H9 (cell line): ENCODE measurements around the gene GAS6. TPM values are rescaled to one million over a fixed set of nuclear protein-coding genes. Genes with fewer than 3 reads are reported as not detected.

Source experiments
- DNase-seq: peaks from one replicate; pipeline ENCODE4 v3.0.0-alpha.2; 2017
- H2AFZ ChIP-seq: one replicate; pipeline ENCODE4 v1.6.1; 2013; ENCODE audit warnings: mild to moderate bottlenecking, low read length, control low read depth, moderate library complexity
- H2AK5ac ChIP-seq: 2 replicates; pipeline ENCODE4 v1.6.1; 2013; ENCODE audit warnings: low read length, control low read depth, mixed read lengths; ENCODE audit not compliant: insufficient read length
- H2BK120ac ChIP-seq: one replicate; pipeline ENCODE4 v1.6.1; 2013; ENCODE audit warnings: low read depth, mild to moderate bottlenecking, low read length, control low read depth, inconsistent platforms; ENCODE audit not compliant: poor library complexity, severe bottlenecking
- H2BK12ac ChIP-seq: 2 replicates; pipeline ENCODE4 v1.6.1; 2013; ENCODE audit warnings: low read length, control low read depth, mixed read lengths, low read depth; ENCODE audit not compliant: insufficient read length
- H2BK15ac ChIP-seq: 2 replicates; pipeline ENCODE4 v1.6.1; 2013; ENCODE audit warnings: low read depth, low read length, control low read depth
- H2BK20ac ChIP-seq: one replicate; pipeline ENCODE4 v1.6.1; 2013; ENCODE audit warnings: low read depth, mild to moderate bottlenecking, low read length, control low read depth, inconsistent platforms; ENCODE audit not compliant: poor library complexity, severe bottlenecking
- H2BK5ac ChIP-seq: 2 replicates; pipeline ENCODE4 v1.6.1; 2013; ENCODE audit warnings: low read length, control low read depth, mixed read lengths; ENCODE audit not compliant: insufficient read length
- H3K14ac ChIP-seq: 2 replicates; pipeline ENCODE4 v1.6.1; 2013; ENCODE audit warnings: low read length, control low read depth; ENCODE audit not compliant: insufficient read depth
- H3K18ac ChIP-seq: 2 replicates; pipeline ENCODE4 v1.6.1; 2013; ENCODE audit warnings: low read depth, mild to moderate bottlenecking, mixed read lengths, low read length, control low read depth; ENCODE audit not compliant: insufficient read length
- H3K23ac ChIP-seq: 2 replicates; pipeline ENCODE4 v1.6.1; 2013; ENCODE audit warnings: low read length, control low read depth, mixed read lengths, low read depth; ENCODE audit not compliant: insufficient read length
- H3K23me2 ChIP-seq: 2 replicates; pipeline ENCODE4 v1.6.1; 2013; ENCODE audit warnings: low read depth, mild to moderate bottlenecking, mixed read lengths, low read length, control low read depth; ENCODE audit not compliant: insufficient read length, poor library complexity, severe bottlenecking
- H3K27ac ChIP-seq: 2 replicates; pipeline ENCODE4 v1.5.1; 2013; ENCODE audit warnings: low read length, control low read depth, mixed read lengths, low read depth; ENCODE audit not compliant: insufficient read length
- H3K27me3 ChIP-seq: 2 replicates; pipeline ENCODE4 v1.6.1; 2013; ENCODE audit warnings: low read length, control low read depth, inconsistent platforms; ENCODE audit not compliant: insufficient read depth
- H3K4ac ChIP-seq: 2 replicates; pipeline ENCODE4 v1.6.1; 2013; ENCODE audit warnings: low read depth, mild to moderate bottlenecking, control low read depth, inconsistent platforms, low read length, moderate library complexity
- H3K4me1 ChIP-seq: 2 replicates; pipeline ENCODE4 v1.6.1; 2013; ENCODE audit warnings: low read length, control low read depth, inconsistent platforms; ENCODE audit not compliant: insufficient read depth
- H3K4me2 ChIP-seq: 2 replicates; pipeline ENCODE4 v1.6.1; 2013; ENCODE audit warnings: low read length, control low read depth, mixed read lengths; ENCODE audit not compliant: insufficient read length, insufficient read depth
- H3K56ac ChIP-seq: 2 replicates; pipeline ENCODE4 v1.6.1; 2013; ENCODE audit warnings: low read depth, mild to moderate bottlenecking, mixed read lengths, low read length, control low read depth; ENCODE audit not compliant: insufficient read length
- H3K79me1 ChIP-seq: 2 replicates; pipeline ENCODE4 v1.6.1; 2013; ENCODE audit warnings: low read depth, mild to moderate bottlenecking, moderate library complexity, low read length, control low read depth, inconsistent platforms; ENCODE audit not compliant: insufficient read depth, poor library complexity, severe bottlenecking
- H3K79me2 ChIP-seq: 2 replicates; pipeline ENCODE4 v1.6.1; 2013; ENCODE audit warnings: low read length, control low read depth, inconsistent platforms; ENCODE audit not compliant: insufficient read depth
- H3K9ac ChIP-seq: 2 replicates; pipeline ENCODE4 v1.6.1; 2013; ENCODE audit warnings: low read length, control low read depth, mixed read lengths; ENCODE audit not compliant: insufficient read length; ENCODE audit errors: extremely low read depth
- H3K9me3 ChIP-seq: one replicate; pipeline ENCODE4 v1.6.1; 2013; ENCODE audit warnings: low read depth, low read length, inconsistent platforms; ENCODE audit not compliant: control insufficient read depth
- H3T11ph ChIP-seq: one replicate; pipeline ENCODE4 v1.6.1; 2013; ENCODE audit warnings: mild to moderate bottlenecking, low read length, control low read depth, inconsistent platforms
- H4K20me1 ChIP-seq: one replicate; pipeline ENCODE4 v1.6.1; 2013; ENCODE audit not compliant: control insufficient read depth, insufficient read length, insufficient read depth
- H4K5ac ChIP-seq: 2 replicates; pipeline ENCODE4 v1.6.1; 2013; ENCODE audit warnings: low read depth, mild to moderate bottlenecking, mixed read lengths, low read length, control low read depth; ENCODE audit not compliant: insufficient read length
- H4K8ac ChIP-seq: replicated peaks from 2 replicates; pipeline ENCODE4 v1.6.1; 2013; ENCODE audit warnings: low read length, control low read depth, mixed read lengths, low read depth; ENCODE audit not compliant: insufficient read length
- H4K91ac ChIP-seq: 2 replicates; pipeline ENCODE4 v1.6.1; 2013; ENCODE audit warnings: low read depth, mild to moderate bottlenecking, moderate library complexity, mixed read lengths, low read length, control low read depth; ENCODE audit not compliant: insufficient read length
- H3K27ac Mint-ChIP-seq, 3 experiments: 2 replicates in 2 of 3; 3 replicates in 1 of 3; pipeline ENCODE4 v1.8.0; 2020 to 2021; ENCODE audit warnings: mixed read lengths in 3 of 3, mild to moderate bottlenecking in 1 of 3, moderate library complexity in 1 of 3
- H3K27me3 Mint-ChIP-seq: 2 replicates; pipeline ENCODE4 v1.8.0; 2021; ENCODE audit warnings: low read depth, mild to moderate bottlenecking, moderate library complexity, mixed read lengths
- H3K36me3 Mint-ChIP-seq, 3 experiments: 2 replicates in 2 of 3; 3 replicates in 1 of 3; pipeline ENCODE4 v1.8.0; 2020 to 2021; ENCODE audit warnings: low read depth in 3 of 3, mixed read lengths in 3 of 3; ENCODE audit not compliant: insufficient read depth in 1 of 3
- H3K4me1 Mint-ChIP-seq, 2 experiments: 2 replicates each; pipeline ENCODE4 v1.8.0; 2020; ENCODE audit warnings: mixed read lengths in 2 of 2
- H3K4me3 Mint-ChIP-seq, 2 experiments: 2 replicates in 1 of 2; 3 replicates in 1 of 2; pipeline ENCODE4 v1.8.0; 2020 to 2021; ENCODE audit warnings: mild to moderate bottlenecking in 2 of 2, mixed read lengths in 2 of 2, moderate library complexity in 1 of 2
- H3K9me3 Mint-ChIP-seq, 2 experiments: 2 replicates in 1 of 2; 3 replicates in 1 of 2; pipeline ENCODE4 v1.8.0; 2020; ENCODE audit warnings: mild to moderate bottlenecking in 2 of 2, mixed read lengths in 2 of 2, moderate library complexity in 1 of 2
- WGBS: extraction: QIAGEN DNeasy Blood & Tissue Kit; methylation state at CpG from one replicate; pipeline ENCODE4 v1.1.7; 2013; ENCODE audit warnings: missing lambda C conversion rate, low lambda C conversion rate, mixed read lengths; ENCODE audit not compliant: insufficient read length; ENCODE audit errors: extremely low coverage; 5-methylcytosine and 5-hydroxymethylcytosine counted together
- total RNA-seq: library from RNA; stranded (reverse); gene quantifications from 2 replicates; pipeline ENCODE4 v1.2.1, GENCODE V29; 2021
- TF ChIP-seq, protein P1 (sequence below): fragments of 200-600 bp; sonication (generic); conservative IDR thresholded peaks from 3 replicates; pipeline ENCODE4 v1.8.0; 2021; ENCODE audit warnings: antibody characterized with exemption, mild to moderate bottlenecking

GAS6 gene
- total RNA-seq, 1 experiment from 2014 or later, result 20.5 TPM

DNA sequence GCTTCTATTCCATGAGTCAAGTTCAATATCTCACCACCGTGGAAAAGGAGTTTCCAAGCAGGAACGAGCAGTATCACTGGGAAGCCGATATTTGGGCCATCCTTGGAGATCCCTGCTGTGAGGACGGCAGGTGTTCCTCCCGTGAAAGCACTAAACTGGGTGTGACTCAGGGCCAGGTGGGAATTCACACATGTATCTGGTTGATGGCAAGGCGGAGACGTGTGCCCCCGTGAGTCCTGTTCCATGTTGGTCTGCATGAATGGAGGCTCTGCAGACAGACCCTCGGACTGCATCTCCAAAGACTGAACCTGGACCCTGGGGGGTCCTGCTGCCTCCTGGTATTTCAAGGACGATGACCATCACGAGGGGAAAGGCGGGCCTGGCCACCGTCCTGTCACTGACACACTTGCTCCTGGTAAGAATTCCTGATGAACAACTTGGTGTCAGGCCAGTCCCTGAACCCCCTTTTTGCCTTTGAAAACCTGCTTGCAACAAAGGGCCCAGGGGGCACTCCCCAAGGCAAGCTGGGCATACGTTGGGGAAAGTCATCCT, 22.8 kb upstream of the GAS6 start:
- Histone ChIP-seq H3K18ac (no peak overlapping the region), H2BK15ac (no peak overlapping the region), H4K20me1 (no peaks in the 10 kb centered on the region), H2BK5ac (no peak overlapping the region), H2AFZ (no peak overlapping the region), H3K27me3 (no peaks in the 10 kb centered on the region), H3K9ac (no peak overlapping the region), H3K27ac (no peak overlapping the region), H3K79me2 (no peaks in the 10 kb centered on the region), H2BK12ac (no peak overlapping the region), H3K4ac (no peak overlapping the region), H4K8ac (no peak overlapping the region), H3K9me3 (no peaks in the 10 kb centered on the region), H2BK120ac (no peak overlapping the region), H3K79me1 (no peaks in the 10 kb centered on the region), H3K4me2 (no peak overlapping the region), H3K23me2 (no peaks in the 10 kb centered on the region), H4K5ac (no peak overlapping the region), H2BK20ac (no peak overlapping the region), H2AK5ac (no peak overlapping the region), H3K23ac (no peak overlapping the region), H3K4me1 (peaks cover 5% of the 10 kb centered on the region), H4K91ac (no peak overlapping the region), H3K56ac (no peak overlapping the region), H3T11ph (no peak overlapping the region), H3K14ac (no peak overlapping the region)
- Mint-ChIP-seq H3K9me3 (peaks cover 6 to 9% of the 10 kb centered on the region in 2 experiments; a peak in 3 of 5 replicates), H3K36me3 (peaks cover 0 to 10% (median under 1%) of the 10 kb centered on the region in 3 experiments; a peak in 4 of 7 replicates), H3K27ac (no peak overlapping the region), H3K4me1 (peaks cover 28 to 30% of the 10 kb centered on the region in 2 experiments), H3K4me3 (no peak overlapping the region), H3K27me3 (peaks cover 7% of the 10 kb centered on the region; the same call in 1 of the 2 replicates)
- no CpG with 5 or more reads among the region's 14 CpGs for WGBS
- no peak for DNase-seq
- TF ChIP-seq, protein P1, sequence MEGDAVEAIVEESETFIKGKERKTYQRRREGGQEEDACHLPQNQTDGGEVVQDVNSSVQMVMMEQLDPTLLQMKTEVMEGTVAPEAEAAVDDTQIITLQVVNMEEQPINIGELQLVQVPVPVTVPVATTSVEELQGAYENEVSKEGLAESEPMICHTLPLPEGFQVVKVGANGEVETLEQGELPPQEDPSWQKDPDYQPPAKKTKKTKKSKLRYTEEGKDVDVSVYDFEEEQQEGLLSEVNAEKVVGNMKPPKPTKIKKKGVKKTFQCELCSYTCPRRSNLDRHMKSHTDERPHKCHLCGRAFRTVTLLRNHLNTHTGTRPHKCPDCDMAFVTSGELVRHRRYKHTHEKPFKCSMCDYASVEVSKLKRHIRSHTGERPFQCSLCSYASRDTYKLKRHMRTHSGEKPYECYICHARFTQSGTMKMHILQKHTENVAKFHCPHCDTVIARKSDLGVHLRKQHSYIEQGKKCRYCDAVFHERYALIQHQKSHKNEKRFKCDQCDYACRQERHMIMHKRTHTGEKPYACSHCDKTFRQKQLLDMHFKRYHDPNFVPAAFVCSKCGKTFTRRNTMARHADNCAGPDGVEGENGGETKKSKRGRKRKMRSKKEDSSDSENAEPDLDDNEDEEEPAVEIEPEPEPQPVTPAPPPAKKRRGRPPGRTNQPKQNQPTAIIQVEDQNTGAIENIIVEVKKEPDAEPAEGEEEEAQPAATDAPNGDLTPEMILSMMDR, result no peak
